ENCODE measurements around the gene B3GNT3.

The B3GNT3 gene

DNA sequence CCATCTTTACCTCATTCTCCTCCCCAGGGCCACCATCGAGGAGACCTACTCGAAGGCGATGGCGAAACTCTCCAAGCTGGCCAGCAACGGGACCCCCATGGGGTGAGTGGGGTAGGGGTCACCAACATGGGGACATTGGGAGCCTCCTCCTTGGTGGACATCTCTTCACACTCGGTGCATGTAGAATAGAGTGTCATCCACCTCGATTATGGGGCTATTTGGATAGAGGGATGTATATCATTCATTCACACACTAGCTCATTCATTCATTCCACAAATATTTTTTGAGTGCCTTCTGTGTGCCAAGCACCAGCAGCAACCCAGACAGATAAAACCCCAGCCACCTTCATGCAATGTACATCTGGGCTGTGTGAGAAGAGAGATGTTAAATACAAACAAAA lies 30.6 kb upstream of the B3GNT3 start:
- no peaks in the 10 kb centered on the region for H3K9me3 ChIP-seq (ENCODE audit: insufficient read depth, low read length)
- H3K4me3 ChIP-seq (ENCODE audit: low read length), result no peak overlapping the region
- H4K20me1 ChIP-seq (ENCODE audit: insufficient read depth, low read length), result no peaks in the 10 kb centered on the region
- H2AFZ ChIP-seq (ENCODE audit: low read depth, low read length), result no peak overlapping the region
- no peaks in the 10 kb centered on the region for H3K79me2 ChIP-seq (ENCODE audit: low read length)
- H3K4me1 ChIP-seq (ENCODE audit: low read length), result peaks cover 19% of the 10 kb centered on the region
- no peak overlapping the region for H3K4me2 ChIP-seq (ENCODE audit: low read length)
- H3K9ac ChIP-seq (ENCODE audit: low read length), result no peak overlapping the region
- TF ChIP-seq CTCF (IDR thresholded peaks at IDR 0.05; ENCODE audit: low read depth, low read length) (no peak), EZH2phosphoT487 (IDR thresholded peaks at IDR 0.05; ENCODE audit: low read depth) (no peak)
- H3K27ac ChIP-seq (ENCODE audit: low read length), result no peak overlapping the region
- H3K36me3 ChIP-seq (replicated peaks; ENCODE audit: low read depth, low read length), result peaks cover 46% of the 10 kb centered on the region
- H3K27me3 ChIP-seq (ENCODE audit: low read depth, low read length), result no peaks in the 10 kb centered on the region

GRCh38 chr19:17765069-17765618 lies 29.8 kb upstream of the B3GNT3 start:
- H3K9me3 ChIP-seq (ENCODE audit: insufficient read depth, low read length), result no peaks in the 10 kb centered on the region
- no peak overlapping the region for H3K27ac ChIP-seq (ENCODE audit: low read length)
- no peak overlapping the region for H3K4me2 ChIP-seq (ENCODE audit: low read length)
- TF ChIP-seq CTCF (IDR thresholded peaks at IDR 0.05; ENCODE audit: low read depth, low read length) (no peak), EZH2phosphoT487 (IDR thresholded peaks at IDR 0.05; ENCODE audit: low read depth) (no peak)
- peaks cover 13% of the 10 kb centered on the region for H3K4me1 ChIP-seq (ENCODE audit: low read length)
- no peak overlapping the region for H2AFZ ChIP-seq (ENCODE audit: low read depth, low read length)
- H3K4me3 ChIP-seq (ENCODE audit: low read length), result no peak overlapping the region
- no peaks in the 10 kb centered on the region for H3K27me3 ChIP-seq (ENCODE audit: low read depth, low read length)
- H4K20me1 ChIP-seq (ENCODE audit: insufficient read depth, low read length), result no peaks in the 10 kb centered on the region
- peaks cover 45% of the 10 kb centered on the region for H3K36me3 ChIP-seq (replicated peaks; ENCODE audit: low read depth, low read length)
- no peaks in the 10 kb centered on the region for H3K79me2 ChIP-seq (ENCODE audit: low read length)
- H3K9ac ChIP-seq (ENCODE audit: low read length), result no peak overlapping the region

GRCh38 chr19:17766543-17767131 lies 28.3 kb upstream of the B3GNT3 start:
- Histone ChIP-seq H4K20me1 (ENCODE audit: insufficient read depth, low read length) (no peaks in the 10 kb centered on the region), H3K9ac (ENCODE audit: low read length) (no peak overlapping the region), H2AFZ (ENCODE audit: low read depth, low read length) (no peak overlapping the region), H3K9me3 (ENCODE audit: insufficient read depth, low read length) (no peaks in the 10 kb centered on the region), H3K27ac (ENCODE audit: low read length) (no peak overlapping the region), H3K4me1 (ENCODE audit: low read length) (peaks cover 4% of the 10 kb centered on the region; the same call in 1 of the 2 replicates), H3K79me2 (ENCODE audit: low read length) (no peaks in the 10 kb centered on the region), H3K4me3 (ENCODE audit: low read length) (no peak overlapping the region), H3K4me2 (ENCODE audit: low read length) (peak overlapping the region; percentile 38), H3K36me3 (replicated peaks; ENCODE audit: low read depth, low read length) (peaks cover 42% of the 10 kb centered on the region), H3K27me3 (ENCODE audit: low read depth, low read length) (no peaks in the 10 kb centered on the region)
- peak; percentile 98 for TF ChIP-seq CTCF (IDR thresholded peaks at IDR 0.05; ENCODE audit: low read depth, low read length)
- TF ChIP-seq EZH2phosphoT487 (IDR thresholded peaks at IDR 0.05; ENCODE audit: low read depth), result no peak

DNA sequence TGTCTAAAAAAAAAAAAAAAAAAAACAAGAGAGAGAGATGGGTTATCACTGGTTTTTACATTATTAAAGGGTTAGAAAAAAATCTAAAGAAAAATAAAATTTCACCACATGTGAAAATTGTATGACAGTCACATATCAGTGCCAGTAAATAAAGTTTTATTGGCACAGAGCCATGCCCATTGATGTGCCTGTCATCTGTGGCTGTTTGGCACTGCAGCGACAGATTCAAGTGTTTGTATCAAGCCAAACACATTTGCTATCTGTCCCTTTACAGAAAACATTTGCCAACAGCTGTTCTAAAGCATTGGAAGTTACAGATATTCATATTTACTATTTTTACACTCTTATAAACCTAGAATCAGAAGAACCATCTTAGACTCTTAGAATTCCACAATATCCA lies 27.4 kb upstream of the B3GNT3 start:
- Histone ChIP-seq H3K79me2 (ENCODE audit: low read length) (no peaks in the 10 kb centered on the region), H3K4me3 (ENCODE audit: low read length) (no peak overlapping the region), H3K4me1 (ENCODE audit: low read length) (peaks cover 4% of the 10 kb centered on the region; the same call in 1 of the 2 replicates), H3K9ac (ENCODE audit: low read length) (no peak overlapping the region), H3K36me3 (replicated peaks; ENCODE audit: low read depth, low read length) (peaks cover 44% of the 10 kb centered on the region), H3K27me3 (ENCODE audit: low read depth, low read length) (no peaks in the 10 kb centered on the region), H4K20me1 (ENCODE audit: insufficient read depth, low read length) (no peaks in the 10 kb centered on the region), H3K9me3 (ENCODE audit: insufficient read depth, low read length) (no peaks in the 10 kb centered on the region), H3K4me2 (ENCODE audit: low read length) (no peak overlapping the region), H3K27ac (ENCODE audit: low read length) (no peak overlapping the region), H2AFZ (ENCODE audit: low read depth, low read length) (no peak overlapping the region)
- no peak for TF ChIP-seq EZH2phosphoT487 (IDR thresholded peaks at IDR 0.05; ENCODE audit: low read depth)
- no peak for TF ChIP-seq CTCF (IDR thresholded peaks at IDR 0.05; ENCODE audit: low read depth, low read length)

Measured in OCI-LY3 (cell line).